Measurements from ENCODE around the gene NR2E1. TPM values are rescaled to one million over a fixed set of nuclear protein-coding genes. Genes with fewer than 3 reads are reported as not detected.

NR2E1 gene
- total RNA-seq, result not detected
- polyA plus RNA-seq, result not detected

DNA sequence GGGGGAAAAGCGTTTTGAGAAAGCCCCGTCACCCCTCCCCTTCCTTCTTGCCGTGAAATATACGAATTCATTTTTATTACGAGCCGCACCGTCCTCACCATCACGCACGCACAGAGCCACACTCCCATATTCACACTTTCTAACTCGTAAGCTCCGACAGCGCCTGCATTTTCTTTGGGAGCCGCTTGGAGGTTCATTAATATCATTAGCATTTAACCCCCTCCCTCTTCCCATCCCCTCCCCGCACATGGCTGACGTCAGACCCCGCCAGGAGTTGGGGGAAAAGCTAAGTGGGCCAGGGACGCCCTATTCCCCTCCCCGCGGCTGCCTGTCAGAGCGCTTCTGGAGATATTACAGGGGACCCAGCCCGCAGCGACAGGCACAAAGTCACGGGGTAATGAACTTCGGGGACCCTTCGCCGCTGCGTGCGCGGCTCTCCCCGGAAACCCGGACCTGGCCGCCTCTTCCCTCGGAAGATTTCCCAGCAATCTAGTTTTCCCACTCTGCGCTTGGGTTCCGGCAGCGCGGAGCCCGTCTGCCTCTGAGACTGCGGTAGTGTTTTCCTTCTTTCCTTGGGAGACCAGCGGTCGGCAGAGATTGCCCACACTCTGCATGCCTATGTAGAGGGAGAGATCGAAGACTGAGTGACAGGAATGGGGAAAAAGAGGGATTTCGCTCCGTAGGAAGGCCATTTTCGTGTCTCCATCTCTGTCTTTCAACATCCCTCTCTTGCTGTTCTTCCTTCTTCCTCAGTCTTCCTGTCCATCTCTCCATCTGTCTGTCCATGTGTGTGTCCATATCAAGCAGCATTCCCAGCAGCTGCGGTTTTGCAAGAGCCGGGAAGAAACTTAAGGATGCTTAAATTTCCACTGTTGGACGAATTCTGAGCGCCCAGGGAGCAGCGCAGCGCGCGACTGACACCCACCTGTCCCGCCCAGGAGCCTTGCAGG lies at the start of gene NR2E1:
TSS of gene NR2E1 (plus strand) at position 309 of the 950 bp plus-strand sequence. CDS start 744 bp downstream, outside the sequence.
- peaks cover 29% of the 10 kb centered on the region for H3K4me1 ChIP-seq (ENCODE audit: insufficient read depth, low read length)

DNA sequence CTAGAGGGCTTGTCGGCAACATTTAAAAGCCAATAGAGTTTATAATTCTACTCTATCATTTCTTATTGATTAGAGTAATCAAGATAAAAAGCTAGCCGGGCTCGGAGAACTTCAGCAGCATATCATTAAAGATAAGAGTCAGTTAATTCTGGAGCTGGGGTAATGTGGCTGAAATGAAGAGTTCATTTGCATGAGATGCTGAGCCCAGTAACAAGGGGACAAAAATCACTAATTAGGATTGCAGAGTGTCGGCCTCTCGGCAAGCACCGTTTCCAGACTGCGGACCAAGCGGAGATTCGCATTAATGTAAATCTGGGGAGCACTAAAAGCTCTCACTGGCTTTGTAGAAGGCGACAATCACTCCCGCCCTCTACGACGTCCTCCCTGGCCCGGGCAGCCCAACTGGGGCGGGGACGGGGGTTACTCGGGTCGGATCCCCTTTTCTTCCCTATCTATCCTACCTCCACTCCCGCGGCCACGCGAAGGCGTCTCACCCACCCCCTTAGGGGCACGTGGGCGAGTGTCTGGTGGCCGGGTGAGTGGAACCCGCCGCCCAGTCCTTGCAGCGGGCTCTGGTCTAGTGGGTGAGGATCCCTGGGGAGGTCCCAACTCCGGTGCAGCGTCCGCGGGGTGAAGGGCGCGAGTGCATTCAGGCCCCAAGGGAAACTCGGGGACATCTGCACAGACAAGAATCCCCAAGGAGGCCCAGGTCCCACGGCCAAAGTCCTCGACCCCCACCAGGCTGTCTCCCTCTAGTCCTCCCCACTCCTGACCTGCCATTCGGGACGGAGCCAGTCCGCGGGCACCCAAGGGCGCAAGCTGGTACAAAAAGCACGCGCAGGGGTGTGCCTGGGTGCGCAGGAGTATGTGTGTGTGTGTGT lies 49.0 kb upstream of the NR2E1 start:
- CTCF ChIA-PET, result no interaction called here
- Mint-ChIP-seq H3K36me3 (peaks cover 0 to 3% (median 2%) of the 10 kb centered on the region in 3 donors), H3K4me3 (peak overlapping the region; percentile 82 to 92 (median 90)), H3K27ac (peak overlapping the region in 4 of 8 donors; percentile 2 to 63 (median 12)), H3K9me3 (no peaks in the 10 kb centered on the region), H3K27me3 (peaks cover 86 to 92% of the 10 kb centered on the region in 2 donors), H3K4me1 (peaks cover 50 to 55% (median 52%) of the 10 kb centered on the region in 3 donors)
- H3K27ac ChIP-seq (ENCODE audit: low read depth, low read length), result no peak overlapping the region
- POLR2A ChIA-PET, result interaction anchor here (0.5 kb wide), 1 partner anchor 18 kb away, joined by 14 read pairs; no protein-coding TSS in a partner anchor
- no peak for DNase-seq
- H3K4me3 ChIP-seq (ENCODE audit: low read length), result peak overlapping the region; percentile 55
- H3K9me3 ChIP-seq (ENCODE audit: low read length), result no peaks in the 10 kb centered on the region
- H3K4me1 ChIP-seq (ENCODE audit: insufficient read depth, low read length), result peaks cover 44% of the 10 kb centered on the region
- no peaks in the 10 kb centered on the region for H3K36me3 ChIP-seq (ENCODE audit: insufficient read depth, low read length)
- H3K27me3 ChIP-seq (ENCODE audit: insufficient read depth, low read length, poor library complexity, severe bottlenecking), result peaks cover 75% of the 10 kb centered on the region

More for the DNA sequence above, at the start of gene NR2E1:
- H3K4me3 Mint-ChIP-seq, result peak within 1 kb of the TSS in 5 of 7 donors; percentile 15 to 70 (median 54)
- no peak within 1 kb of the TSS for H3K27ac ChIP-seq (ENCODE audit: low read depth, low read length)
- DNase-seq, result no peak
- H3K27ac Mint-ChIP-seq, result peak within 1 kb of the TSS in 1 of 8 donors; percentile 35
- peaks cover 37 to 62% (median 46%) of the 10 kb centered on the region in 3 donors for H3K4me1 Mint-ChIP-seq
- H3K9me3 ChIP-seq (ENCODE audit: low read length), result no peaks in the 10 kb centered on the region
- H3K27me3 ChIP-seq (ENCODE audit: insufficient read depth, low read length, poor library complexity, severe bottlenecking), result peaks cover 76% of the 10 kb centered on the region
- CTCF ChIA-PET, result no interaction called here
- no peaks in the 10 kb centered on the region for H3K9me3 Mint-ChIP-seq
- H3K27me3 Mint-ChIP-seq, result peaks cover 67 to 89% of the 10 kb centered on the region in 2 donors
- no peaks in the 10 kb centered on the region for H3K36me3 ChIP-seq (ENCODE audit: insufficient read depth, low read length)
- no peak within 1 kb of the TSS for H3K4me3 ChIP-seq (ENCODE audit: low read length)
- POLR2A ChIA-PET, result no interaction called here
- H3K36me3 Mint-ChIP-seq, result no peaks in the 10 kb centered on the region

DNA sequence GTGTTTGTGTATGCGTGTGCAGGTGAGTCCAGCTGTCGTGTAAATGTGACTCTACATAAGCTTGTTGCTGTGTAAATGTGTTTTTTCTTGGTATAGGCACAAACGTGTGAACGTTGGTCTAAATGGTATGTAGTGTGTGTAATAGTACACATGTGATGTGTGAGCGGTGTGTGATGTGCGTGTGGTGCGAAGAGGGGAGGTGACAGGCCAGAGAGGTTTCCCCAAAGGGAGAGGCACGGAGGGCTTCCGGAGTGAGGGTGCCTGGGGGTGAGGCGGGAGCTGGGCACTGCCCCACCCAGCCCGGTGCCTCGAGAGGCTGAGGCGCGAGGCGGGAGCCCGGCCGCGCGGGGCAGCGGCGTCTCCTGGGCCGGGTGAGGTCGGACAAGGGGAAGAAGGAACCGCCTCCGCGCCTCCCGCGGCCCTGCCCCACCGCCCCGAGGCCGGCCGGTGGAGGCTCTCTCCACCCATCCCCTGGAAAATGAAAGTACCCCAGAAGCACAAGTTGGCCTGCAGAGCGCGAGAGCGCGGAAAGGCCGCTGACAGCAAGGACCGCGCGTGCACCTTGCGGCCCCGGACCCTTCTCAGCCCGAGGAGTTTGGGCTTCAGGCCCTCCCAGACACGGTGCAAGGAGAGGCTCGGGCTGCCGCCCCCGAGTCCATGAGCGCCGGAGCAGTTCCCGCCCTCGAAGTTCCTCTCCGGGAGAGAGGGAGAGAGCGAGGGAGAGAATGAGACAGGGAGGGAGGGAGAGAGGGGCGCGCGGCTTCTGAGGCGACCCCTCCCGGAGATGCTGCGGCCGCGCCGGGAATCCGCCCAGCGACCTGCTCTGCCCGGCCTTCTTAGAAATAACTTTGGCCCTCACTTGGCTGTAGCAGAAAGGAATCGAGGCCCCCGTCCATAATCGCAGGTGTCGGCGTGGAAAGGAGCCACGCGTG lies 48.1 kb upstream of the NR2E1 start:
- ChIA-PET POLR2A (no interaction called here), CTCF (no interaction called here)
- H3K4me1 Mint-ChIP-seq, result peaks cover 50 to 55% (median 52%) of the 10 kb centered on the region in 3 donors
- H3K27ac ChIP-seq (ENCODE audit: low read depth, low read length), result no peak overlapping the region
- peaks cover 0 to 3% (median 0%) of the 10 kb centered on the region in 5 donors for H3K9me3 Mint-ChIP-seq
- peak overlapping the region; percentile 55 for H3K4me3 ChIP-seq (ENCODE audit: low read length)
- H3K27me3 Mint-ChIP-seq, result peaks cover 89 to 90% of the 10 kb centered on the region in 2 donors
- H3K9me3 ChIP-seq (ENCODE audit: low read length), result no peaks in the 10 kb centered on the region
- H3K27ac Mint-ChIP-seq, result peak overlapping the region in 3 of 8 donors; percentile 3 to 63 (median 20)
- peaks cover 75% of the 10 kb centered on the region for H3K27me3 ChIP-seq (ENCODE audit: insufficient read depth, low read length, poor library complexity, severe bottlenecking)
- peaks cover 44% of the 10 kb centered on the region for H3K4me1 ChIP-seq (ENCODE audit: insufficient read depth, low read length)
- H3K36me3 Mint-ChIP-seq, result peaks cover 0 to 3% (median 2%) of the 10 kb centered on the region in 3 donors
- peak overlapping the region; percentile 82 to 92 (median 90) for H3K4me3 Mint-ChIP-seq
- no peaks in the 10 kb centered on the region for H3K36me3 ChIP-seq (ENCODE audit: insufficient read depth, low read length)
- DNase-seq, result peak in 2 of 5 donors; percentile 26 to 51

DNA sequence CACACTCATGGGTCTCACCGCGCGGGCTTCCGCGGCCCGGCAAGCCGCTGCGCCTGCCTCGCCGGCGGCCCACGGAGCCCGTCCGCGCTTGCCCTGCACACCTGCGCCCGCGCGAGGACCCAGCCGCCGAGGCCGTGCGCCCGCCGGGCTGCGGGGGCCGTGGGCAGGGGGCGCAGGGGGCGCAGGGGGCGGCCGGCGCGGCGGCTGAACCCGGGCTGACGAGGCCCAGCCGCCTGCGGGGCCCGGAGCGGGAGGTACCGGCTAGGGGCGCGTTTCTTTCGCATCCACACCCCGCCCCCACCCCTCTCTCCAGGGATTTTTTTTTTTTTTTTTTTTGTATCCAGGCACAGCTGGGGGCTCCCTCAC lies 47.5 kb upstream of the NR2E1 start:
- peaks cover 71% of the 10 kb centered on the region for H3K27me3 ChIP-seq (ENCODE audit: insufficient read depth, low read length, poor library complexity, severe bottlenecking)
- peaks cover 49 to 54% (median 50%) of the 10 kb centered on the region in 3 donors for H3K4me1 Mint-ChIP-seq
- peaks cover 0 to 3% (median 0%) of the 10 kb centered on the region in 5 donors for H3K9me3 Mint-ChIP-seq
- H3K27ac Mint-ChIP-seq, result no peak overlapping the region
- peaks cover 44% of the 10 kb centered on the region for H3K4me1 ChIP-seq (ENCODE audit: insufficient read depth, low read length)
- peaks cover 87 to 90% of the 10 kb centered on the region in 2 donors for H3K27me3 Mint-ChIP-seq
- peak overlapping the region; percentile 87 to 95 (median 90) for H3K4me3 Mint-ChIP-seq
- H3K36me3 Mint-ChIP-seq, result peaks cover 0 to 3% (median 2%) of the 10 kb centered on the region in 3 donors
- peak overlapping the region; percentile 57 for H3K4me3 ChIP-seq (ENCODE audit: low read length)
- ChIA-PET CTCF (interaction anchor here (1.0 kb wide), 1 partner anchor 143 kb away, joined by 3 read pairs; the partner anchor contains the start of gene SNX3), POLR2A (no interaction called here)
- H3K36me3 ChIP-seq (ENCODE audit: insufficient read depth, low read length), result no peaks in the 10 kb centered on the region
- H3K9me3 ChIP-seq (ENCODE audit: low read length), result no peaks in the 10 kb centered on the region
- H3K27ac ChIP-seq (ENCODE audit: low read depth, low read length), result no peak overlapping the region
- no peak for DNase-seq

GRCh38 chr6:108118810-108119768 lies 46.7 kb upstream of the NR2E1 start:
- peaks cover 65% of the 10 kb centered on the region for H3K27me3 ChIP-seq (ENCODE audit: insufficient read depth, low read length, poor library complexity, severe bottlenecking)
- Mint-ChIP-seq H3K27me3 (peaks cover 87 to 90% of the 10 kb centered on the region in 2 donors), H3K9me3 (peaks cover 0 to 3% (median 0%) of the 10 kb centered on the region in 5 donors), H3K4me3 (peak overlapping the region; percentile 87 to 95 (median 89)), H3K36me3 (peaks cover 0 to 3% (median 2%) of the 10 kb centered on the region in 3 donors), H3K27ac (peak overlapping the region in 2 of 8 donors; percentile 1 to 31), H3K4me1 (peaks cover 43 to 46% (median 43%) of the 10 kb centered on the region in 3 donors)
- ChIA-PET CTCF (interaction anchor here (1.0 kb wide), 1 partner anchor 142 kb away, joined by 3 read pairs; the partner anchor contains the start of gene SNX3), POLR2A (no interaction called here)
- H3K9me3 ChIP-seq (ENCODE audit: low read length), result no peaks in the 10 kb centered on the region
- DNase-seq, result peak in 1 of 5 donors; percentile 8
- no peak overlapping the region for H3K27ac ChIP-seq (ENCODE audit: low read depth, low read length)
- peaks cover 37% of the 10 kb centered on the region for H3K4me1 ChIP-seq (ENCODE audit: insufficient read depth, low read length)
- no peaks in the 10 kb centered on the region for H3K36me3 ChIP-seq (ENCODE audit: insufficient read depth, low read length)
- H3K4me3 ChIP-seq (ENCODE audit: low read length), result peak overlapping the region; percentile 57

GRCh38 chr6:108119769-108120141 lies 46.1 kb upstream of the NR2E1 start:
- no peaks in the 10 kb centered on the region for H3K36me3 ChIP-seq (ENCODE audit: insufficient read depth, low read length)
- Mint-ChIP-seq H3K27ac (peak overlapping the region in 1 of 8 donors; percentile 31), H3K4me3 (peak overlapping the region in 6 of 7 donors; percentile 87 to 95 (median 89)), H3K4me1 (peaks cover 36 to 40% (median 36%) of the 10 kb centered on the region in 3 donors), H3K9me3 (peaks cover 0 to 3% (median 0%) of the 10 kb centered on the region in 5 donors), H3K36me3 (peaks cover 0 to 3% (median 2%) of the 10 kb centered on the region in 3 donors), H3K27me3 (peaks cover 85 to 90% of the 10 kb centered on the region in 2 donors)
- peaks cover 35% of the 10 kb centered on the region for H3K4me1 ChIP-seq (ENCODE audit: insufficient read depth, low read length)
- no peak for DNase-seq
- peaks cover 68% of the 10 kb centered on the region for H3K27me3 ChIP-seq (ENCODE audit: insufficient read depth, low read length, poor library complexity, severe bottlenecking)
- H3K27ac ChIP-seq (ENCODE audit: low read depth, low read length), result no peak overlapping the region
- CTCF ChIA-PET, result no interaction called here
- H3K4me3 ChIP-seq (ENCODE audit: low read length), result no peak overlapping the region
- POLR2A ChIA-PET, result no interaction called here
- no peaks in the 10 kb centered on the region for H3K9me3 ChIP-seq (ENCODE audit: low read length)

Measured in CD8-positive, alpha-beta memory T cell (primary cell).